ENCODE data around the gene ANO2.

DNA sequence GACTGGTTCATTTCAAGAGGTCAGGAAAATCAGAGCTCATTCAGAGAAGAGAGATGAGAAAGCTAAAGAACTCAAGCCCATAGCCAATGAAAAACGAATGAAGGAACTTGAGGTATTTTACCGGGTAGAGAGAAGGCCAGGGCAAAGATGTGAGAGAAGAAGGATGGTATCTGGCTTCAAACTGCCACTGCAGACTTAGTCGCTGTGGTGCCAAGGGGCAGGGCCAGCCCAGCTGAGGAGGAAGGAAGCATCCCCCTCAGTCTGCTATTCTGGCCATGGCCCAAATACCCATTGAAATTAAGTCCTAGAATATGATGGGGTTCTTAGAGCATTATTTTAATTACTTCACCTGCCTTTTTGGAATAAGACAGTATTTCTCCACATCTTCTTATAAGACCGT, 69.2 kb downstream of the ANO2 start:
- TF ChIP-seq EP300 (IDR thresholded peaks at IDR 0.05) (no peak), POLR2AphosphoS5 (IDR thresholded peaks at IDR 0.05) (no peak), POLR2A (IDR thresholded peaks at IDR 0.05; ENCODE audit: low read depth) (no peak)
- TF ChIP-seq, protein P1, sequence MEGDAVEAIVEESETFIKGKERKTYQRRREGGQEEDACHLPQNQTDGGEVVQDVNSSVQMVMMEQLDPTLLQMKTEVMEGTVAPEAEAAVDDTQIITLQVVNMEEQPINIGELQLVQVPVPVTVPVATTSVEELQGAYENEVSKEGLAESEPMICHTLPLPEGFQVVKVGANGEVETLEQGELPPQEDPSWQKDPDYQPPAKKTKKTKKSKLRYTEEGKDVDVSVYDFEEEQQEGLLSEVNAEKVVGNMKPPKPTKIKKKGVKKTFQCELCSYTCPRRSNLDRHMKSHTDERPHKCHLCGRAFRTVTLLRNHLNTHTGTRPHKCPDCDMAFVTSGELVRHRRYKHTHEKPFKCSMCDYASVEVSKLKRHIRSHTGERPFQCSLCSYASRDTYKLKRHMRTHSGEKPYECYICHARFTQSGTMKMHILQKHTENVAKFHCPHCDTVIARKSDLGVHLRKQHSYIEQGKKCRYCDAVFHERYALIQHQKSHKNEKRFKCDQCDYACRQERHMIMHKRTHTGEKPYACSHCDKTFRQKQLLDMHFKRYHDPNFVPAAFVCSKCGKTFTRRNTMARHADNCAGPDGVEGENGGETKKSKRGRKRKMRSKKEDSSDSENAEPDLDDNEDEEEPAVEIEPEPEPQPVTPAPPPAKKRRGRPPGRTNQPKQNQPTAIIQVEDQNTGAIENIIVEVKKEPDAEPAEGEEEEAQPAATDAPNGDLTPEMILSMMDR (IDR thresholded peaks at IDR 0.05) = no peak
